Measurements from ENCODE around the gene GH1. TPM values are rescaled to one million over a fixed set of nuclear protein-coding genes. Genes with fewer than 3 reads are reported as not detected.

The GH1 gene
- total and polyA plus RNA-seq, 2 donors (not counting 1 experiment from before 2014, with no cell fraction given): 1.7 to 2.3 TPM

- Mint-ChIP-seq H3K27me3 (no peaks in the 10 kb centered on the region), H3K4me3 (peak overlapping the region; percentile 89), H3K9me3 (ENCODE audit: insufficient read depth) (no peaks in the 10 kb centered on the region), H3K4me1 (peaks cover 47% of the 10 kb centered on the region), H3K27ac (peak overlapping the region; percentile 99)
- peak overlapping the region; percentile 63 for H3K9ac ChIP-seq (ENCODE audit: low read length)
- H3K4me3 ChIP-seq (ENCODE audit: control extremely low read depth in 1 of 5, extremely low read depth in 1 of 5, insufficient read depth in 1 of 5, low read depth in 2 of 5, low read length in 4 of 5): peak overlapping the region in 4 of 5 experiments; percentile 20 to 59 (median 44)
- ATAC-seq (ENCODE audit: low read depth) (peak; percentile 58), DNase-seq (peak; percentile 74)
- H3K79me2 ChIP-seq (ENCODE audit: control insufficient read depth, insufficient read depth, low read length): peaks cover 26% of the 10 kb centered on the region
- WGBS (ENCODE audit: insufficient coverage): 12% methylated on average over 6 of the region's 6 CpGs
- no peaks in the 10 kb centered on the region for H4K20me1 ChIP-seq (ENCODE audit: control insufficient read depth, insufficient read depth, low read length, poor library complexity, severe bottlenecking)
- H3K9me3 ChIP-seq (ENCODE audit: control extremely low read depth in 1 of 3, control insufficient read depth in 2 of 3, insufficient read depth in 1 of 3, low read length in 2 of 3): peaks cover 0 to 8% (median 0%) of the 10 kb centered on the region in 3 donors
- no peaks in the 10 kb centered on the region for H3K36me3 ChIP-seq (replicated peaks in 1 of 2; ENCODE audit: control extremely low read depth in 1 of 2, control insufficient read depth in 1 of 2, extremely low read depth in 1 of 2, insufficient read depth in 2 of 2, low read length in 1 of 2)
- H3K4me2 ChIP-seq (replicated peaks; ENCODE audit: low read depth, low read length, poor library complexity, severe bottlenecking): peak overlapping the region; percentile 93
- no peak for TF ChIP-seq EZH2 (IDR thresholded peaks at IDR 0.05; ENCODE audit: borderline replicate concordance, insufficient read depth, low read depth, low read length, poor library complexity, severe bottlenecking)
- no peak for TF ChIP-seq CTCF (IDR thresholded peaks at IDR 0.05)
- intact Hi-C loops (cut with micrococcal nuclease): loop anchor here (1.0 kb wide), 4 partner anchors 14 to 74 kb away; partner anchors contain the start of genes CD79B and ICAM2
- ChIA-PET CTCF (interaction anchor here (0.6 to 3.4 kb wide), 26 partner anchors 9 to 520 kb away, joined by 3 to 834 read pairs (median 7); partner anchors contain the start of genes CD79B, CSHL1, ERN1 and GH1), POLR2A (interaction anchor here (0.6 to 3.0 kb wide), 18 partner anchors 8 to 261 kb away, joined by 3 to 360 read pairs (median 6); partner anchors contain the start of genes CD79B, CSHL1, GH1 and ICAM2)
- no peak overlapping the region for H2AFZ ChIP-seq (ENCODE audit: insufficient read depth, low read depth, low read length, poor library complexity, severe bottlenecking)
- peaks cover 32 to 62% of the 10 kb centered on the region in 2 donors for H3K4me1 ChIP-seq (ENCODE audit: control insufficient read depth in 2 of 2, insufficient read depth in 2 of 2, low read length in 2 of 2)
- no peaks in the 10 kb centered on the region for H3K27me3 ChIP-seq (replicated peaks in 1 of 4; ENCODE audit: control extremely low read depth in 1 of 4, control insufficient read depth in 3 of 4, insufficient read depth in 4 of 4, low read length in 3 of 4)
- peak overlapping the region; percentile 72 to 84 for H3K27ac ChIP-seq (ENCODE audit: low read length in 2 of 2)
Observed at GRCh38 chr17:63945784-63946439, 27.3 kb upstream of the GH1 start.
